K562 (cell line): ENCODE measurements around the gene SDS. TPM values are rescaled to one million over a fixed set of nuclear protein-coding genes. Genes with fewer than 3 reads are reported as not detected.

Source experiments
- CBFA2T2 ChIP-seq: fragments of 450-650 bp; conservative IDR thresholded peaks from 2 replicates; pipeline ENCODE4 v1.6.1; 2017; ENCODE audit warnings: mild to moderate bottlenecking
- HDAC3 ChIP-seq: fragments of 450-650 bp; IDR thresholded peaks from 2 replicates; pipeline ENCODE4 v1.6.1; 2018; ENCODE audit warnings: borderline replicate concordance, mild to moderate bottlenecking, moderate library complexity; ENCODE audit not compliant: partially characterized antibody
- HMG20A ChIP-seq: fragments of 450-650 bp; formaldehyde crosslinking; conservative IDR thresholded peaks from 2 replicates; pipeline ENCODE4 v1.4.0; 2020; ENCODE audit warnings: mild to moderate bottlenecking, mixed read lengths
- KHSRP ChIP-seq: fragments of 450-650 bp; IDR thresholded peaks from 2 replicates; pipeline ENCODE4 v1.6.1; 2017
- MECOM ChIP-seq: fragments of 250-450 bp; sonication (Bioruptor Pico); IDR thresholded peaks from 2 replicates; pipeline ENCODE4 v1.8.0; 2022; ENCODE audit warnings: inconsistent platforms
- NFIC ChIP-seq: fragments of 450-650 bp; IDR thresholded peaks from 2 replicates; pipeline ENCODE4 v1.6.1; 2017; ENCODE audit warnings: mild to moderate bottlenecking, inconsistent platforms
- NR3C1 ChIP-seq: sonication (generic); formaldehyde crosslinking; IDR thresholded peaks from 2 replicates; pipeline ENCODE4 v1.8.1; 2022; ENCODE audit warnings: missing genetic modification reagents
- PRDM10 ChIP-seq: fragments of 450-650 bp; IDR thresholded peaks from 2 replicates; pipeline ENCODE4 v1.6.1; 2018; ENCODE audit not compliant: partially characterized antibody
- RAD21 ChIP-seq, 2 experiments: fragments of 250-450 bp in 1 of 2; fragments of 450-650 bp in 1 of 2; sonication (Bioruptor Pico) in 1 of 2; formaldehyde crosslinking in 1 of 2; IDR thresholded peaks in 1 of 2; conservative IDR thresholded peaks in 1 of 2; 2 replicates each; pipeline versions ENCODE4 v1.4.0 to v1.8.0; 2020 to 2022; ENCODE audit warnings: mild to moderate bottlenecking in 2 of 2, moderate library complexity in 1 of 2
- SMAD4 ChIP-seq: fragments of 250-450 bp; sonication (Bioruptor Pico); conservative IDR thresholded peaks from 2 replicates; pipeline ENCODE4 v1.8.0; 2021; ENCODE audit warnings: inconsistent platforms, mild to moderate bottlenecking, moderate library complexity
- TCF7L2 ChIP-seq: fragments of 150-350 bp; IDR thresholded peaks from 2 replicates; pipeline ENCODE4 v1.6.1; 2016; ENCODE audit warnings: low read depth, mild to moderate bottlenecking, low read length, moderate library complexity
- TEAD1 ChIP-seq, 2 experiments: fragments of 450-650 bp in 1 of 2; sonication (generic) in 1 of 2; formaldehyde crosslinking; IDR thresholded peaks; 2 replicates each; pipeline versions ENCODE4 v1.4.0 to v1.8.0; 2020 to 2022; ENCODE audit warnings: mild to moderate bottlenecking in 2 of 2, missing genetic modification reagents in 1 of 2
- TFAP4 ChIP-seq: sonication (generic); formaldehyde crosslinking; IDR thresholded peaks from 2 replicates; pipeline ENCODE4 v1.8.0; 2022; ENCODE audit warnings: missing genetic modification reagents, mild to moderate bottlenecking, moderate library complexity, borderline replicate concordance
- TGIF2 ChIP-seq: sonication (generic); formaldehyde crosslinking; IDR thresholded peaks from 2 replicates; pipeline ENCODE4 v1.8.1; 2022; ENCODE audit warnings: mild to moderate bottlenecking, missing genetic modification reagents, moderate library complexity
- USF1 ChIP-seq: sonication (generic); formaldehyde crosslinking; IDR thresholded peaks from 2 replicates; pipeline ENCODE4 v1.9.0; 2022; ENCODE audit warnings: mild to moderate bottlenecking, missing genetic modification reagents
- WHSC1 ChIP-seq: IDR thresholded peaks from one replicate; pipeline ENCODE4 v1.6.1; 2012; ENCODE audit warnings: low read length, control low read depth, inconsistent platforms
- ZBED1 ChIP-seq: IDR thresholded peaks from 2 replicates; pipeline ENCODE4 v1.6.1; 2014
- ZBTB34 ChIP-seq: fragments of 250-450 bp; sonication (Bioruptor Pico); IDR thresholded peaks from 2 replicates; pipeline ENCODE4 v1.8.0; 2021; ENCODE audit warnings: mild to moderate bottlenecking, moderate library complexity
- ZNF121 ChIP-seq: sonication (generic); formaldehyde crosslinking; conservative IDR thresholded peaks from 2 replicates; pipeline ENCODE4 v1.8.0; 2022; ENCODE audit warnings: missing genetic modification reagents
- ZNF717 ChIP-seq: fragments of 250-450 bp; sonication (Bioruptor Pico); IDR thresholded peaks from 2 replicates; pipeline ENCODE4 v1.5.0; 2021
- polyA plus RNA-seq, 8 experiments: library from polyadenylated mRNA; depleted of rRNA in 4 of 8; stranded (reverse) in 5 of 8; unstranded in 3 of 8; fragments of >200 nt; fragmentation: Nextera tagmentation in 2 of 8; fragmentation: Illumina TruSeq in 1 of 8; extraction: Ambion mirVana in 2 of 8; extraction: Trizol in 1 of 8; gene quantifications; 2 replicates each; pipeline versions ENCODE4 v1.2.1 to v1.2.3, GENCODE V29; 2011 to 2014; ENCODE audit warnings: inconsistent platforms in 1 of 8, missing spikeins in 1 of 8
- total RNA-seq, 7 experiments: library from RNA; depleted of rRNA in 6 of 7; stranded (reverse); fragments of >200 nt in 6 of 7; fragmentation: Illumina TruSeq in 2 of 7; extraction: Trizol in 2 of 7; gene quantifications; 2 replicates each; pipeline versions ENCODE4 v1.2.1 to v1.2.3, GENCODE V29; 2011 to 2021; ENCODE audit warnings: low replicate concordance in 1 of 7

SDS gene
- total and polyA plus RNA-seq, 9 of the 15 experiments (the other 6 are each of a cell fraction or from before 2014, with no cell fraction given), result 0.07 to 1.1 (median 0.12) TPM; not detected in 1

GRCh38 chr12:113358381-113359132, 45.1 kb downstream of the SDS start, which contains the start of gene PLBD2 (continued):
- TF ChIP-seq MECOM (CRISPR knock-in tag), result no peak
- TF ChIP-seq PRDM10, result peak; percentile 7
- TF ChIP-seq HDAC3, result no peak
- TF ChIP-seq ZNF717, result no peak
- no peak; the same call in none of the 2 replicates for TF ChIP-seq SMAD4
- TF ChIP-seq USF1 (CRISPR knock-in tag), result peak; percentile 93
- TF ChIP-seq TGIF2 (CRISPR knock-in tag), result no peak
- TF ChIP-seq RAD21 (CRISPR knock-in tag; conservative IDR thresholded peaks at IDR 0.05 in 1 of 2, IDR thresholded peaks at IDR 0.05 in 1 of 2), result peak in 1 of 2 experiments; percentile 27; a peak in 2 of 4 replicates
- TF ChIP-seq ZBED1, result 0 out of 2 replicates have a peak, but pooled peaks have one; percentile 12
- no peak for TF ChIP-seq HMG20A (CRISPR knock-in tag)
- no peak for TF ChIP-seq ZNF121 (CRISPR knock-in tag)
- peak; percentile 73 for TF ChIP-seq TFAP4 (CRISPR knock-in tag)
- TF ChIP-seq WHSC1, result no peak
- no peak for TF ChIP-seq KHSRP
- no peak for TF ChIP-seq NFIC
- TF ChIP-seq NR3C1 (CRISPR knock-in tag), result no peak
- TF ChIP-seq TCF7L2, result no peak
- TF ChIP-seq CBFA2T2, result peak; percentile 86
- no peak for TF ChIP-seq ZBTB34 (CRISPR knock-in tag)
- no peak for TF ChIP-seq TEAD1 (CRISPR knock-in tag; IDR thresholded peaks at IDR 0.05)
